Epithelial cell of esophagus (primary cell): ENCODE results near the gene C3orf20.

Source experiments
- DNase-seq: peaks from one replicate; pipeline ENCODE4 v3.0.0; 2010; ENCODE audit warnings: low read depth
- H3K4me3 ChIP-seq: 2 replicates; pipeline ENCODE4 v1.5.1; 2011; ENCODE audit warnings: mild to moderate bottlenecking, low read length, control low read depth
- CTCF ChIP-seq: IDR thresholded peaks from 2 replicates; pipeline ENCODE4 v1.5.1; 2011; ENCODE audit warnings: low read depth, mild to moderate bottlenecking, low read length, control low read depth, inconsistent platforms; ENCODE audit not compliant: insufficient read depth; ENCODE audit errors: missing control alignments

The C3orf20 gene

GRCh38 chr3:14698601-14699244 is 23.8 kb downstream of the C3orf20 start:
- no peak for TF ChIP-seq CTCF
- DNase-seq = no peak

GRCh38 chr3:14699643-14700042 is 24.7 kb downstream of the C3orf20 start:
- no peak overlapping the region for H3K4me3 ChIP-seq
- no peak for TF ChIP-seq CTCF
- DNase-seq = no peak

More at GRCh38 chr3:14698601-14699244, 23.8 kb downstream of the C3orf20 start:
- H3K4me3 ChIP-seq = no peak overlapping the region

- no peak for TF ChIP-seq CTCF
- H3K4me3 ChIP-seq = no peak overlapping the region
- DNase-seq = no peak
These were observed 25.9 kb downstream of the C3orf20 start for GRCh38 chr3:14700891-14701290.

GRCh38 chr3:14701676-14702075 is 26.7 kb downstream of the C3orf20 start:
- no peak for TF ChIP-seq CTCF
- H3K4me3 ChIP-seq = no peak overlapping the region
- DNase-seq = peak; percentile 38

- no peak overlapping the region for H3K4me3 ChIP-seq
- DNase-seq = no peak
- TF ChIP-seq CTCF = no peak
These were observed 28.3 kb downstream of the C3orf20 start for GRCh38 chr3:14703128-14703750.

- no peak for DNase-seq
- H3K4me3 ChIP-seq = no peak overlapping the region
- no peak for TF ChIP-seq CTCF
These were observed 28.9 kb downstream of the C3orf20 start for GRCh38 chr3:14703791-14704190.

GRCh38 chr3:14706096-14706495 is 31.2 kb downstream of the C3orf20 start:
- no peak for TF ChIP-seq CTCF
- no peak for DNase-seq

More at GRCh38 chr3:14706096-14706495, 31.2 kb downstream of the C3orf20 start:
- no peak overlapping the region for H3K4me3 ChIP-seq
